K562 (cell line): ENCODE measurements around the gene KCTD15. TPM values are rescaled to one million over a fixed set of nuclear protein-coding genes. Genes with fewer than 3 reads are reported as not detected.

Experiments
- ATAC-seq: fragments of 200-7000 bp; cut with Tn5 transposase; 3 replicates; pipeline ENCODE4 v1.9.1; 2020; ENCODE audit warnings: moderate library complexity
- BruUV-seq: library from RNA; stranded (reverse); fragments of 400-500 nt; replicated peaks from 2 replicates; lab custom pipeline; 2021; lab: Mats Ljungman, UMichigan
- CTCF ChIA-PET: fragments of 300-600 bp; formaldehyde crosslinking; extraction: SDS; loops from one replicate; lab custom pipeline; 2021; ENCODE audit warnings: low intra/inter-chr PET ratio; lab: Yijun Ruan, JAX
- POLR2A ChIA-PET: fragments of 300-600, 350-650 bp; sonication (Branson Sonifier 250); formaldehyde crosslinking; extraction: SDS; loops from one replicate; lab custom pipeline; 2021; ENCODE audit warnings: antibody characterized with exemption, inconsistent platforms; lab: Yijun Ruan, JAX
- DNase-seq, 4 experiments: peaks; one replicate each; pipeline versions ENCODE4 v3.0.0 to v3.0.0-alpha.2; 2011 to 2018; ENCODE audit warnings: low spot score in 3 of 4, mixed read lengths in 3 of 4; ENCODE audit errors: extremely low read depth in 1 of 4
- FAIRE-seq: peaks from 2 replicates; lab custom pipeline; 2011; peaks lifted over from hg19 to GRCh38; lab: Jason Lieb, UNC
- H2AFZ ChIP-seq: 2 replicates; pipeline ENCODE4 v1.6.0; 2011; ENCODE audit warnings: low read depth, low read length, control low read depth, inconsistent platforms
- H3K27ac ChIP-seq: fragments of 200-600 bp; 3 replicates; pipeline ENCODE4 v1.8.0; 2011; ENCODE audit warnings: low read depth, mild to moderate bottlenecking, control low read depth, inconsistent platforms, low read length, moderate library complexity, mixed read lengths; ENCODE audit errors: extremely low read depth
- H3K27me3 ChIP-seq, 2 experiments: fragments of 300-600 bp in 1 of 2; 2 replicates in 1 of 2; 3 replicates in 1 of 2; pipeline versions ENCODE4 v1.6.0 to v1.8.0; 2011; ENCODE audit warnings: inconsistent platforms in 2 of 2, low read length in 2 of 2, mild to moderate bottlenecking in 1 of 2, mixed read lengths in 1 of 2, moderate library complexity in 1 of 2; ENCODE audit not compliant: control insufficient read depth in 2 of 2, insufficient read depth in 2 of 2
- H3K36me3 ChIP-seq: fragments of 300-600 bp; 3 replicates; pipeline ENCODE4 v1.8.0; 2011; ENCODE audit warnings: mild to moderate bottlenecking, low read length, inconsistent platforms; ENCODE audit not compliant: control insufficient read depth, insufficient read depth
- H3K4me1 ChIP-seq, 2 experiments: fragments of 200-600 bp in 1 of 2; replicated peaks in 1 of 2; 2 replicates in 1 of 2; 3 replicates in 1 of 2; pipeline versions ENCODE4 v1.5.1 to v1.8.0; 2011; ENCODE audit warnings: inconsistent platforms in 2 of 2, low read length in 2 of 2, mild to moderate bottlenecking in 1 of 2, mixed read lengths in 1 of 2, moderate library complexity in 1 of 2; ENCODE audit not compliant: control insufficient read depth in 2 of 2, insufficient read depth in 2 of 2
- H3K4me2 ChIP-seq: 2 replicates; pipeline ENCODE4 v1.6.1; 2011; ENCODE audit warnings: low read length, control low read depth, inconsistent platforms, mixed read lengths; ENCODE audit not compliant: insufficient read depth
- H3K4me3 ChIP-seq: fragments of 200-600 bp; sonication (generic), shearing (Covaris generic); 2 replicates; pipeline ENCODE4 v1.5.1; 2016; ENCODE audit warnings: control low read depth, inconsistent platforms
- H3K79me2 ChIP-seq: fragments of 200-600 bp; 3 replicates; pipeline ENCODE4 v1.8.0; 2011; ENCODE audit warnings: low read length, inconsistent platforms; ENCODE audit not compliant: control insufficient read depth, insufficient read depth
- H3K9ac ChIP-seq, 2 experiments: 2 replicates each; pipeline versions ENCODE4 v1.6.0 to v1.6.1; 2011; ENCODE audit warnings: low read depth in 2 of 2, low read length in 2 of 2, control low read depth in 1 of 2, inconsistent platforms in 1 of 2, mild to moderate bottlenecking in 1 of 2, mixed read lengths in 1 of 2; ENCODE audit not compliant: insufficient read depth in 1 of 2
- H3K9me1 ChIP-seq: one replicate; pipeline ENCODE4 v1.6.0; 2011; ENCODE audit warnings: inconsistent platforms, mild to moderate bottlenecking, low read length, moderate library complexity; ENCODE audit not compliant: control insufficient read depth, insufficient read depth
- H3K9me3 ChIP-seq: replicated peaks from 2 replicates; pipeline ENCODE4 v1.5.1; 2011; ENCODE audit warnings: low read depth, low read length, inconsistent platforms; ENCODE audit not compliant: control insufficient read depth, insufficient read depth
- H4K20me1 ChIP-seq: replicated peaks from 2 replicates; pipeline ENCODE4 v1.6.1; 2011; ENCODE audit warnings: low read length, inconsistent platforms, mixed read lengths; ENCODE audit not compliant: control insufficient read depth, insufficient read depth
- ZBTB26 ChIP-seq: fragments of 450-650 bp; formaldehyde crosslinking; IDR thresholded peaks from 2 replicates; pipeline ENCODE4 v1.4.0; 2022; ENCODE audit warnings: missing genetic modification characterization
- ZBTB33 ChIP-seq: sonication (generic); formaldehyde crosslinking; IDR thresholded peaks from 2 replicates; pipeline ENCODE4 v1.8.1; 2023; ENCODE audit warnings: mild to moderate bottlenecking, missing genetic modification reagents
- ZNF41 ChIP-seq: fragments of 250-450 bp; sonication (Bioruptor Pico); conservative IDR thresholded peaks from 2 replicates; pipeline ENCODE4 v1.4.0; 2020; ENCODE audit warnings: mild to moderate bottlenecking
- WGBS: fragments of 100-300 bp; shearing (Covaris generic); methylation state at CpG from one replicate; pipeline ENCODE4 v1.1.6; 2016; ENCODE audit warnings: low coverage, mixed read lengths; ENCODE audit not compliant: insufficient coverage; ENCODE audit errors: missing lambda C conversion rate; 5-methylcytosine and 5-hydroxymethylcytosine counted together
- in situ Hi-C: fragments of 300-500 bp; cut with MboI; formaldehyde crosslinking; loops from 4 replicates; pipeline ENCODE4 v1.15.0; 2018; ENCODE audit warnings: inconsistent platforms, mixed read lengths
- intact Hi-C: fragments of 100-400 bp; cut with micrococcal nuclease; formaldehyde crosslinking; loops from 2 replicates; pipeline ENCODE4 v1.14.2; 2022
- polyA plus RNA-seq, 8 experiments: library from polyadenylated mRNA; depleted of rRNA in 4 of 8; stranded (reverse) in 5 of 8; unstranded in 3 of 8; fragments of >200 nt; fragmentation: Nextera tagmentation in 2 of 8; fragmentation: Illumina TruSeq in 1 of 8; extraction: Ambion mirVana in 2 of 8; extraction: Trizol in 1 of 8; gene quantifications; 2 replicates each; pipeline versions ENCODE4 v1.2.1 to v1.2.3, GENCODE V29; 2011 to 2014; ENCODE audit warnings: inconsistent platforms in 1 of 8, missing spikeins in 1 of 8
- total RNA-seq, 7 experiments: library from RNA; depleted of rRNA in 6 of 7; stranded (reverse); fragments of >200 nt in 6 of 7; fragmentation: Illumina TruSeq in 2 of 7; extraction: Trizol in 2 of 7; gene quantifications; 2 replicates each; pipeline versions ENCODE4 v1.2.1 to v1.2.3, GENCODE V29; 2011 to 2021; ENCODE audit warnings: low replicate concordance in 1 of 7

The KCTD15 gene
- total and polyA plus RNA-seq, 9 of the 15 experiments (the other 6 are each of a cell fraction or from before 2014, with no cell fraction given): 1.7 to 49.0 (median 11.8) TPM

- Histone ChIP-seq H3K27ac (no peak overlapping the region), H4K20me1 (no peaks in the 10 kb centered on the region)
- peak; percentile 34; the same call in 1 of the 2 replicates for TF ChIP-seq ZBTB33 (CRISPR knock-in tag)
- TF ChIP-seq ZBTB26 (CRISPR knock-in tag): no peak
- TF ChIP-seq ZNF41 (CRISPR knock-in tag): no peak
- TF ChIP-seq, all 486 proteins: peak for 1
- DNase-seq: no peak
- BruUV-seq: no TSS peak
- H3K27me3 ChIP-seq: no peaks in the 10 kb centered on the region
- no peak for FAIRE-seq
- H3K9me1 ChIP-seq: no peaks in the 10 kb centered on the region
- in situ Hi-C loops (no loop called here), intact Hi-C loops (no loop called here)
- H3K36me3 ChIP-seq: peaks cover 49% of the 10 kb centered on the region; the same call in 1 of the 3 replicates
- ChIA-PET CTCF (no interaction called here), POLR2A (interaction anchor here (0.6 kb wide), 1 partner anchor 901 kb away, joined by 3 read pairs; no protein-coding TSS in a partner anchor)
- peaks cover 0 to 2% of the 10 kb centered on the region in 2 experiments; a peak in 2 of 5 replicates for H3K4me1 ChIP-seq
- no peak overlapping the region; a peak in 1 of 4 replicates for H3K9ac ChIP-seq
- no peak for ATAC-seq
- no peak overlapping the region for H3K4me2 ChIP-seq
- no peaks in the 10 kb centered on the region for H3K9me3 ChIP-seq
- no peak overlapping the region for H2AFZ ChIP-seq
- H3K4me3 ChIP-seq: no peak overlapping the region
- 96% methylated on average over 20 of the region's 41 CpGs for WGBS
- H3K79me2 ChIP-seq: no peaks in the 10 kb centered on the region
These were observed 14.6 kb downstream of the KCTD15 start for GRCh38 chr19:33811246-33811645.
